K562 (cell line): Measurements from ENCODE around the gene MTPN. TPM values are rescaled to one million over a fixed set of nuclear protein-coding genes. Genes with fewer than 3 reads are reported as not detected.
A peak's percentile ranks its signal among the peaks of the same experiment; 100 is the strongest.

ENCODE experiments used
- ATF3 ChIP-seq, 2 experiments: fragments of 450-650 bp in 1 of 2; sonication (generic) in 1 of 2; formaldehyde crosslinking in 1 of 2; IDR thresholded peaks in 1 of 2; conservative IDR thresholded peaks in 1 of 2; 2 replicates each; pipeline versions ENCODE4 v1.6.1 to v1.8.1; 2016 to 2023; ENCODE audit warnings: mild to moderate bottlenecking in 2 of 2, moderate library complexity in 2 of 2, inconsistent platforms in 1 of 2, missing genetic modification reagents in 1 of 2
- MBD2 ChIP-seq: sonication (generic); IDR thresholded peaks from 2 replicates; pipeline ENCODE4 v1.6.1; 2016; ENCODE audit warnings: low read depth, borderline replicate concordance
- MGA ChIP-seq: fragments of 450-650 bp; IDR thresholded peaks from 2 replicates; pipeline ENCODE4 v1.6.1; 2016; ENCODE audit warnings: mild to moderate bottlenecking, moderate library complexity
- NFIC ChIP-seq: fragments of 450-650 bp; IDR thresholded peaks from 2 replicates; pipeline ENCODE4 v1.6.1; 2017; ENCODE audit warnings: mild to moderate bottlenecking, inconsistent platforms
- POLR2B ChIP-seq: fragments of 450-650 bp; IDR thresholded peaks from 2 replicates; pipeline ENCODE4 v1.6.1; 2018; ENCODE audit warnings: low read depth; ENCODE audit not compliant: partially characterized antibody
- POU5F1 ChIP-seq: fragments of 150-350 bp; IDR thresholded peaks from 2 replicates; pipeline ENCODE4 v1.6.1; 2014; ENCODE audit warnings: borderline replicate concordance, low read length, low read depth, mild to moderate bottlenecking; ENCODE audit not compliant: partially characterized antibody
- YBX1 ChIP-seq: fragments of 450-650 bp; IDR thresholded peaks from 2 replicates; pipeline ENCODE4 v1.7.1; 2016; ENCODE audit warnings: mild to moderate bottlenecking
- ZNF316 ChIP-seq: fragments of 450-650 bp; IDR thresholded peaks from 2 replicates; pipeline ENCODE4 v1.6.1; 2016
- ZNF717 ChIP-seq: fragments of 250-450 bp; sonication (Bioruptor Pico); IDR thresholded peaks from 2 replicates; pipeline ENCODE4 v1.5.0; 2021
- polyA plus RNA-seq, 8 experiments: library from polyadenylated mRNA; depleted of rRNA in 4 of 8; stranded (reverse) in 5 of 8; unstranded in 3 of 8; fragments of >200 nt; fragmentation: Nextera tagmentation in 2 of 8; fragmentation: Illumina TruSeq in 1 of 8; extraction: Ambion mirVana in 2 of 8; extraction: Trizol in 1 of 8; gene quantifications; 2 replicates each; pipeline versions ENCODE4 v1.2.1 to v1.2.3, GENCODE V29; 2011 to 2014; ENCODE audit warnings: inconsistent platforms in 1 of 8, missing spikeins in 1 of 8
- total RNA-seq, 7 experiments: library from RNA; depleted of rRNA in 6 of 7; stranded (reverse); fragments of >200 nt in 6 of 7; fragmentation: Illumina TruSeq in 2 of 7; extraction: Trizol in 2 of 7; gene quantifications; 2 replicates each; pipeline versions ENCODE4 v1.2.1 to v1.2.3, GENCODE V29; 2011 to 2021; ENCODE audit warnings: low replicate concordance in 1 of 7
- TF ChIP-seq, protein P1 (sequence below): fragments of 200-800 bp; sonication (Bioruptor generic); IDR thresholded peaks from 2 replicates; pipeline ENCODE4 v1.6.1; 2016; ENCODE audit warnings: missing genetic modification characterization, missing compliant biosample characterization

MTPN gene
- total and polyA plus RNA-seq, 9 of the 15 experiments (the other 6 are each of a cell fraction or from before 2014, with no cell fraction given), result 68.5 to 261 (median 156) TPM

GRCh38 chr7:136000288-136000913 lies 23.2 kb upstream of the MTPN start (continued):
- TF ChIP-seq MGA (peak; percentile 24; the same call in 1 of the 2 replicates), NFIC (no peak), MBD2 (no peak), POLR2B (no peak), ZNF316 (peak; percentile 80), YBX1 (no peak), ZNF717 (CRISPR knock-in tag) (no peak), POU5F1 (no peak), ATF3 (IDR thresholded peaks at IDR 0.05) (peak; percentile 98), ATF3 (CRISPR knock-in tag; conservative IDR thresholded peaks at IDR 0.05) (no peak)
- TF ChIP-seq, protein P1, sequence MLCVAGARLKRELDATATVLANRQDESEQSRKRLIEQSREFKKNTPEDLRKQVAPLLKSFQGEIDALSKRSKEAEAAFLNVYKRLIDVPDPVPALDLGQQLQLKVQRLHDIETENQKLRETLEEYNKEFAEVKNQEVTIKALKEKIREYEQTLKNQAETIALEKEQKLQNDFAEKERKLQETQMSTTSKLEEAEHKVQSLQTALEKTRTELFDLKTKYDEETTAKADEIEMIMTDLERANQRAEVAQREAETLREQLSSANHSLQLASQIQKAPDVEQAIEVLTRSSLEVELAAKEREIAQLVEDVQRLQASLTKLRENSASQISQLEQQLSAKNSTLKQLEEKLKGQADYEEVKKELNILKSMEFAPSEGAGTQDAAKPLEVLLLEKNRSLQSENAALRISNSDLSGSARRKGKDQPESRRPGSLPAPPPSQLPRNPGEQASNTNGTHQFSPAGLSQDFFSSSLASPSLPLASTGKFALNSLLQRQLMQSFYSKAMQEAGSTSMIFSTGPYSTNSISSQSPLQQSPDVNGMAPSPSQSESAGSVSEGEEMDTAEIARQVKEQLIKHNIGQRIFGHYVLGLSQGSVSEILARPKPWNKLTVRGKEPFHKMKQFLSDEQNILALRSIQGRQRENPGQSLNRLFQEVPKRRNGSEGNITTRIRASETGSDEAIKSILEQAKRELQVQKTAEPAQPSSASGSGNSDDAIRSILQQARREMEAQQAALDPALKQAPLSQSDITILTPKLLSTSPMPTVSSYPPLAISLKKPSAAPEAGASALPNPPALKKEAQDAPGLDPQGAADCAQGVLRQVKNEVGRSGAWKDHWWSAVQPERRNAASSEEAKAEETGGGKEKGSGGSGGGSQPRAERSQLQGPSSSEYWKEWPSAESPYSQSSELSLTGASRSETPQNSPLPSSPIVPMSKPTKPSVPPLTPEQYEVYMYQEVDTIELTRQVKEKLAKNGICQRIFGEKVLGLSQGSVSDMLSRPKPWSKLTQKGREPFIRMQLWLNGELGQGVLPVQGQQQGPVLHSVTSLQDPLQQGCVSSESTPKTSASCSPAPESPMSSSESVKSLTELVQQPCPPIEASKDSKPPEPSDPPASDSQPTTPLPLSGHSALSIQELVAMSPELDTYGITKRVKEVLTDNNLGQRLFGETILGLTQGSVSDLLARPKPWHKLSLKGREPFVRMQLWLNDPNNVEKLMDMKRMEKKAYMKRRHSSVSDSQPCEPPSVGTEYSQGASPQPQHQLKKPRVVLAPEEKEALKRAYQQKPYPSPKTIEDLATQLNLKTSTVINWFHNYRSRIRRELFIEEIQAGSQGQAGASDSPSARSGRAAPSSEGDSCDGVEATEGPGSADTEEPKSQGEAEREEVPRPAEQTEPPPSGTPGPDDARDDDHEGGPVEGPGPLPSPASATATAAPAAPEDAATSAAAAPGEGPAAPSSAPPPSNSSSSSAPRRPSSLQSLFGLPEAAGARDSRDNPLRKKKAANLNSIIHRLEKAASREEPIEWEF (CRISPR knock-in tag), result no peak
